Measurements from ENCODE around the gene RAI14.

DNA sequence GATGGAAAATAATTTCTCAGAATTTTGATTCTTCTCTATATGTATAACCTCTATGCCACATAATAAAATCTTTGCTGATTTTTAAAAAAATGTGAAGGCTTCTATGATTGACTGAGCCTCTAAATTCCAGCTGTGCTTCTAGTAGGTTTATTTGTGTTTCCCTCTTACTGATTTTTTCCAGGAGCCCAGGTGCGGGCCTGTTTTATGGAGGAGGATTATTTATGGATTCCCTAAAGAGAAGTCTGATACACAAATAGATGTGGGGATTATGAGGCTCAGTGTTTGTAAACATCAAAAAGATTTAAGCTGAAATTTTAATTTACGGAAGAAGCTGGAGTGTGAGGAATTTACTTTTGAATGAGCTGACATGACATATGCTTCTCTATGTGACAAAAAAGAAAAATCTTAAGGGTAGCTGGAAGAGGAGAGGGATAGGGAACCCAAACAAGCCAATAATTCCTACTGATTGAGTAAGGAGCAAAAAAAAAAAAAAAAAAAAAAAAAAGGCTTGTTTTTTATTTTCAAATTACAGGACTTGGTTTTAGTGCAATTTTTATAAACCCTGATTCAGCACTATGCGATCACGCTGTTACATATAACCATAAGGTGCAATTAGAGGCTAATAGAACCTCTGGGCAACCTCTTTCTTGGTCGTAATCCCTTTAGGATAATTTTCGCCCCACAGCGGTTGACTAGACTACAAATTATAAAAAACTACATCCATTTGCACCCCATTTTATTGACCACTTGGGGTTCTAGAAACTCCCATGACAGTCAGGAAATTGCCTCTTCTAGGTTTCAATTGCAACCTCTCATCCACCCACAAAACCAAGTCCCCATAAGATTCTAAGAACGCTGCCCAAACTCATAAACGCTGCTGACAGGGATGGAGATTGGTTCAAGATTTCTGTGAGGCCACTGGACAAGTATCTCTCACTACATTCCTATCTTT, 44.4 kb upstream of the RAI14 start:
- TF ChIP-seq, protein P1, sequence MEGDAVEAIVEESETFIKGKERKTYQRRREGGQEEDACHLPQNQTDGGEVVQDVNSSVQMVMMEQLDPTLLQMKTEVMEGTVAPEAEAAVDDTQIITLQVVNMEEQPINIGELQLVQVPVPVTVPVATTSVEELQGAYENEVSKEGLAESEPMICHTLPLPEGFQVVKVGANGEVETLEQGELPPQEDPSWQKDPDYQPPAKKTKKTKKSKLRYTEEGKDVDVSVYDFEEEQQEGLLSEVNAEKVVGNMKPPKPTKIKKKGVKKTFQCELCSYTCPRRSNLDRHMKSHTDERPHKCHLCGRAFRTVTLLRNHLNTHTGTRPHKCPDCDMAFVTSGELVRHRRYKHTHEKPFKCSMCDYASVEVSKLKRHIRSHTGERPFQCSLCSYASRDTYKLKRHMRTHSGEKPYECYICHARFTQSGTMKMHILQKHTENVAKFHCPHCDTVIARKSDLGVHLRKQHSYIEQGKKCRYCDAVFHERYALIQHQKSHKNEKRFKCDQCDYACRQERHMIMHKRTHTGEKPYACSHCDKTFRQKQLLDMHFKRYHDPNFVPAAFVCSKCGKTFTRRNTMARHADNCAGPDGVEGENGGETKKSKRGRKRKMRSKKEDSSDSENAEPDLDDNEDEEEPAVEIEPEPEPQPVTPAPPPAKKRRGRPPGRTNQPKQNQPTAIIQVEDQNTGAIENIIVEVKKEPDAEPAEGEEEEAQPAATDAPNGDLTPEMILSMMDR (IDR thresholded peaks at IDR 0.05; ENCODE audit: poor library complexity), result no peak
- no peak for TF ChIP-seq EZH2 (IDR thresholded peaks at IDR 0.05; ENCODE audit: borderline replicate concordance)
- TF ChIP-seq EZH2phosphoT487 (IDR thresholded peaks at IDR 0.05; ENCODE audit: low read depth, severe bottlenecking, unreplicated experiment), result no peak
